ENCODE data around the gene B2M.
A peak's percentile ranks its signal among the peaks of the same experiment; 100 is the strongest.
"Not testable (repeated sequence)": the region's sequence is repeated elsewhere in the genome, so short reads cannot be mapped to it uniquely, and the experiment has no call there.

B2M gene

GRCh38 chr15:44711096-44711742 lies at the start of gene B2M, which contains the start of gene PATL2:
Gene B2M, plus strand, starts transcription at chr15:44711517. Its CDS starts 30 bp downstream, at chr15:44711547.
Gene PATL2, minus strand, starts transcription at chr15:44711323. Its CDS starts 34,833 bp downstream, at chr15:44676490.
- peak; percentile 71 to 75 for DNase-seq

DNA sequence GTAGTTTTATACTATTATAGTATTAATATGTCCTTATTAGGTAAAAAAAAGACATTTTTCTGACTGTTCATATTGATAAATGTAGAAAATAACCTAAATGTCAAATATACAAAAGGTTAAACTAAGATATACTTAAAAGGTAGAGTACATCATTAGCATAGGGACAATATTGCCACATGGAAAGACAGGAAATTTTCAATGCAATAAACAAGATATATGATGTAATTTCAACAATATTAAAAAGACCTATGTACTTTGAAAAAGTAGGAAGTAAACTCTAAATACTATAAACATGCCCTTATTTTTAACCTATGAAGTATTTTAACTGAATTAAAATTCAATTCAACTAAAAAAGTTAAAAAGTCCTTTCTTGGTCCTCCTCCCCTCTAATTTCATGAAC lies 49.7 kb upstream of the B2M start:
- DNase-seq = no peak

GRCh38 chr15:44662478-44663409 lies 48.6 kb upstream of the B2M start:
- DNase-seq = peak in 1 of 2 experiments; percentile 6

GRCh38 chr15:44663410-44664308 lies 47.7 kb upstream of the B2M start, which contains the start of gene SPG11:
Gene SPG11, minus strand, starts transcription at chr15:44663662. Its CDS starts 15 bp downstream, at chr15:44663647.
- peak; percentile 77 to 93 for DNase-seq

DNA sequence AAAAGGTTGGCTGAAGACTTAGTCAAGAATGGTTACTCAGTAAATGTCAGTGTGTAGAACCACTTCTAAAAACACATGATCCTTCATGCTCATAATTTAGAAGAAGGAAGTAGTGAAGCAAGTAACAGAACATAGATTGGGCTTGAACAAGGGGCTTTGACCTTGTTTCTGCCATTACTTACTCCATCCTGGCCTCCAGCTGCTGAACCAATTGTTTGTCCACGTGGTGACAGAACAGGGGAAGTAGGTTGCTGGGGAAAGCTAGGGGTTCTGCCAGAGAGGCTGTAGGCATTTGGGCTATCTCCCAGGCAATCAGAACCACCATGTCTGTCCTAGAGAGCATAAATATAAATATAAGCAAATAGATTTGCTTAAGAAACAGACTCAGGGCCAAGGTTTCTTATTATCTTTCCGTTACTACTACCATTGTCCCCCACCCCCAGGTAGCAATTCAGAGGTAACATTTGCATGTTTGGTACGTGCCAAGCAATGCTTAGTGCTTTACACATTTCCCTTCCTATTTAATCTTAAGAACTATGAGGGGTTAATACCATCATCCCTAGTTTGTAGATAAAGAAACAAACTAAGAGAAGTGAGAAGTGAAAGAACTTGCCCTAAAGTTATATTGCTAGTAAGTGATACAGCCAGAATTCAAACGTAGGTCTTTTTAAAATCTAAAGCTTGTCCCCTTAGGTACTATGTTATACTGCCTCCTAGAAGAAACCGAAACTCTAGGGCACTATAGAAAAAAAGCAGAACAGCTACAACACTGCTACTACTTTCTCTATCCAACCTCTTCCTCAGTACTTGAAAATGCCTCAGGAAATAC lies 44.9 kb upstream of the B2M start:
- DNase-seq = no peak

DNA sequence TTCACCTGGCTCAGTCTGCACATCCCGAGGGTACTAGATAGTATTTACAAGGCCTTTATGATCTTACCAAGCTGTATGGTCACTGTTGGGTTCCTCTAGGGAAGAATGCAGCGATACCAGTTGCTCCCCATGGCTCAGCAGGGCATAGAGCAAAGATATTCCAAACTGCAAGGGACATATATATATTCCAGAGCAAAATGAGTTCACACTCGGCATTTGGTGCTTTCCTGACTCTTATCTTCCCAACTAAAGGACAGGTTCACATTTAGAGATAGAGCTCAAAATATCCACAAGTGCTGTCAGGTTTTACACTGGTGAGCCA lies 44.3 kb upstream of the B2M start:
- no peak for DNase-seq

DNA sequence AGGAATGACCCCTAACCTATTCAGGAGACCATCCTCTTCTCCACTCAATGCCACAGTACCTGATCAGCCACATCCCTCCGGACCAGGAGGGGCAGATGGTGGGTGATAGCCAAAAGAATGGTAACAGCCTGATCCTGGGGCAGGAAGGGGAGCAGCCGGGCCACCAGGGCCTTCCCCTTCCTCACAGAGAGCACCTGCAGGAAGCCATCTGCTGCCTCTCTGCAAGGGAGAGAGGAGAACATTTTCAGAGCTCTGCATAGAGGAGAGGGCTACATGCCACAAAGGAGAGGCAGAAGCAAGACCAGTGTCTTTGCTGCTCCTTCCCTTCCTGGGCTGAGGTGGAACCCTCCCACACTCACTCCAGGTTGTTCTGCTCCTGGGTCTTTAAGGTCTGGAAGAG lies 42.4 kb upstream of the B2M start:
- DNase-seq = no peak

- no peak for DNase-seq
Observed at GRCh38 chr15:44670087-44670950, 41.0 kb upstream of the B2M start.

DNA sequence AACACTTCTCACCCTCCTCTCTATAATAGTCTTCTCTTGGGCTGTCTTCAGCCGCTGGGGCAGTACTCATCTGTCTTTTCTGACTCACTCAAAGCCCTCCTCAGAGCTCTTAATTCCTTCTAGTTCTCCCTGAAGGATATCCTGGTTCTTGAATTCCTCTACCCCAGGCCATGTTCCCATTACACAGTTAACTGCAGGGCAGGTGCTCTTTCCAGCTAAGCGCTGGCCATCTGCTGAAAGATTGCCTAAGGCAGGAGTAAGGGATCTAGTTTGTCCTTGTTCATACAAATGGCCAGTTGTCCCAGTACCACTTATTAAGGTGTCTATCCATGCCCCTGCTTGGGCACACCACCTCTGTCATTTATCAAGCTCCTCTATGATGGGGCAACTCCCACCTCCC lies 37.7 kb upstream of the B2M start:
- DNase-seq = no peak

- DNase-seq = no peak
Observed at GRCh38 chr15:44675911-44676310, 35.4 kb upstream of the B2M start.

DNA sequence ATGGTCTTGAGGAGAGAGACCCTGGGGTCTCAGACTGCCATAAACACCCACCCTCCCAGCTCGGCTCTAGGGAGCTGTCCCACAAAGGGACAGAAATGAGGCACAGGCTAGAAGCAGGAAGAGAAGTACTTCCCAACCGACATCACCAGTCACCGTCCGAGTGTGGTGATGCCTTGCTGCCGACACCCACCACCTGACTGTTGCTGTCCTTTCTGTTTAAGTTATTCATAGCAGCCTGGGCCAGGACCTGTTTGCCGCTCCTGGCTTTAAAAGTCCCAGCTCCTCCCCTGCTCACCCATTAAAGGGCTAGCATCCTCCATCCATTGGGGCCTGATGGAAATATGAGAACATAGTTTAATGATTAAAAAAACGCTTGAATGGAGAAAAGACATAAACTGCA lies 34.6 kb upstream of the B2M start:
- no peak for DNase-seq

DNA sequence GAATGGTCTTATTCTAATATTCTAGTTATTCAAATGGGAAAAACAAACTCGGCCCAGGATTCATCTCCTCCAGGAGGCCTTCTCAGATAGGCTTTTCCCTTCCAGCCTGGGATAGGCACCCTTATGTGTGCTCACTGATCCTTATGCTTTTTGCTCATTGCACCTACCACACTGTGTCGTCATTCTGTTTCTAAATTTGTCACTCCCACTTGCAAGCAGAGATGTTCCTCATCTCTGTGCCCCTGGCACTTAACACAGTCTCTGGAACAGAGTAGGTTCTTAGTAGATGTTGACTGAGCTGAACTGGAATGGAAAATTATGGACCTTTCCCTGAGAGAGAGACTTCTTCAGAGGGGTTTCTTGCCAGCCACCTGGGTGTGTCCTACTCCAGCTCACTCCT lies 29.1 kb upstream of the B2M start:
- DNase-seq = no peak

DNA sequence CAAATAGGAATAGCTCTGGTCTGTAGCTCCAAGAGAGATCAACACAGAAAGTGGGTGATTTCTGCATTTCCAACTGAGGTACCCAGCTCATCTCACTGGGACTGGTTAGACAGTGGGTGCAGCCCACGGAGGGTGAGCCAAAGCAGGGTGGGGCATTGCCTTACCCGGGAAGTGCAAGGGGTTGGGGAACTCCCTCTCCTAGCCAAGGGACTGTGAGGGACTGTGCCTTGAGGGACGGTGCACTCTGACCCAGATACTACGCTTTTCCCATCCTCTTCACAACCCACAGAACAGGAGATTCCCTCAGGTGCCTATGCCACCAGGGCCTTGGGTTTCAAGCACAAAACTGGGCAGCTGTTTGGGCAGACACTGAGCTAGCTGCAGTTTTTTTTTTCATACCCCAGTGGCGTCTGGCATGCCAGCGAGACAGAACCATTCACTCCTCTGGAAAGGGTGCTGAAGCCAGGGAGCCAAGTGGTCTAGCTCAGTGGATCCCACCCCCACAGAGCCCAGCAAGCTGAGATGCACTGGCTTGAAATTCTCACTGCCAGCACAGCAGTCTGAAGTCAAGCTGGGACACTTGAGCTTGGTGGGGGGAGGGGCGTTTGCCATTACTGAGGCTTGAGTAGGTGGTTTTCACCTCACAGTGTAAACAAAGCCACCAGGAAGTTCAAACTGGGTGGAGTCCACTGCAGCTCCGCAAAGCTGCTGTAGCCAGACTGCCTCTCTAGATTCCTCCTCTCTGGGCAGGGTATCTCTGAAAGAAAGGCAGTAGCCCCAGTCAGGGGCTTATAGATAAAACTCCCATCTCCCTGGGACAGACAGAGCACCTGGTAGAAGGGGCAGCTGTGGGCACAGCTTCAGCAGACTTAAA lies 28.3 kb upstream of the B2M start:
- peak; percentile 12 to 60 for DNase-seq

- not testable (repeated sequence) for DNase-seq
Observed at GRCh38 chr15:44689318-44689717, 22.0 kb upstream of the B2M start.

DNA sequence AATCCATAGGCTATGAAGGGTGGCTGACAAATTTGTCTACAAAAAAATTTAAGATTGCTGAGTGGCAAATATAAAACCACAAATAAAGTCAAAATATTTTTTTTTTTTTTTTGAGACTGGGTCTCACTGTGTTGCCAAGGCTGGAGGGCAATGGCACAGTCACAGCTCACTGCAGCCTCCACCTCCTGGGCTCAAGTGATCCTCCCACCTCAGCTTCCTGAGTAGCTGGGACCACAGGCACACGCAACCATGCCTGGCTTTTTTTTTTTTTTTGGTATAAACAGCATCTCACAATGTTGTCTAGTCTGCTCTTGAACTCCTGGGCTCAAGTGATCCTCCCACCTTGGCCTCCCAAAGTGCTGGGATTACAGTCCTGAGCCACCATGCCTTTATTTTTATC lies 21.1 kb upstream of the B2M start:
- DNase-seq = not testable (repeated sequence)

GRCh38 chr15:44692659-44693058 lies 18.7 kb upstream of the B2M start:
- DNase-seq = no peak

DNA sequence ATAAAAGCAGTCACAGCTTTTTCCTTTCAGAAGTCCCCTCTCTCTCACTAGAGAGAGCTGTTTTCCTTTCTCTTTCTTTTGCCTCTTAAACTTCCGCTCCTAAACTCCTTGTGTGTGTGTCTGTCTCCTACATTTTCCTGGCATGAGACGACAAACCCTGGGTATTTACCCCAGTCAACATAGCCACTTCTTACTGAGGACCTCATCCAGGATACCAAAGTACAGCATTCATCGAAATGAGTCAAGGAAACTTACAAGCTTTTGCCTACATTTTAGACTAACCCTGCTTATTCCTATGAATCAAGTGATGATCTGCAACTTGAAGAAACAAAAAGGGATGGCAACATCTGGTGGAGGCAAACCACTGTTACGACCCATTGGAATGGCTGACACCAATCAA lies 16.9 kb upstream of the B2M start:
- DNase-seq = no peak

DNA sequence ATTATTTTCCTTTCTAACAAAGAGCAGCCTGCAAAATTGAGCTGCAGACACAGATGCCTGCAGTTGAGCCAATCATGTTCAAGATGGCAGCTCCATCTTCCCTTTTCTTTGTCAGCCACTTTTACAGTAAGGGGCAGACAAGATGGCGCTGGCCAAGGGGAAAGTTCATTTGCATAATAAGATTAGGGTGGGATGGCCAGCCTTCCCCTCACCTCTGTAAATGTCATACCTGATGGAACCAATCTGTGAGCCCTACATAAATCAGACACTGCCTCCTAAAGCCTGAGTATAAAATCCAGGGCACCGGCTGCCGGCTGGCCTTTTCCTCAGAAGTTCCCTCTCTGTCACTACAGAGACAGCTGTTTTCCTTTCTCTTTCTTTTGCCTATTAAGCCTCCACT lies 16.0 kb upstream of the B2M start:
- DNase-seq = no peak

DNA sequence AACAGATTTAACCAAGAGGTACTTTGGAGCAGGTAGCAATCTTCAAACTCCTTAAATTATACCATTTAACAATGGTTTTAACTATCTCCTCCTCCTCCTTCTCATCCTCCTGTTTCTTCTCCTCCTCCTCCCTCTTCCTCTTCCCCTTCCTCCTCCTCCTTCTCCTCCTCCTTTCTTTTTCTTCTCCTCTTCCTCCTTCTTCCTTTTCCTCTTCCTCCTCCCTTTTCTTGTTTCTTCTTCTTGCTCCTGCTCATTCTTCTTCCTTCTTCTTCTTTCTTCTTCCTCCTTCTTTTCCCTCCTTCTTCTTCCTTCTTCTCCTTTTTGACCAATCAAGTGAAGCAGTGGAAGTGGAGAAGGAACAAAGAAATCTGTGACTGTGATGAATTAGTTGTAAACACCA lies 14.3 kb upstream of the B2M start:
- DNase-seq = no peak

GRCh38 chr15:44698641-44699040 lies 12.7 kb upstream of the B2M start:
- no peak for DNase-seq
